Measurements from ENCODE around the gene CLIC2. TPM values are rescaled to one million over a fixed set of nuclear protein-coding genes. Genes with fewer than 3 reads are reported as not detected.

Gene CLIC2
- total RNA-seq, 4 donors from 2014 or later: 3.0 to 7.3 (median 5.2) TPM

DNA sequence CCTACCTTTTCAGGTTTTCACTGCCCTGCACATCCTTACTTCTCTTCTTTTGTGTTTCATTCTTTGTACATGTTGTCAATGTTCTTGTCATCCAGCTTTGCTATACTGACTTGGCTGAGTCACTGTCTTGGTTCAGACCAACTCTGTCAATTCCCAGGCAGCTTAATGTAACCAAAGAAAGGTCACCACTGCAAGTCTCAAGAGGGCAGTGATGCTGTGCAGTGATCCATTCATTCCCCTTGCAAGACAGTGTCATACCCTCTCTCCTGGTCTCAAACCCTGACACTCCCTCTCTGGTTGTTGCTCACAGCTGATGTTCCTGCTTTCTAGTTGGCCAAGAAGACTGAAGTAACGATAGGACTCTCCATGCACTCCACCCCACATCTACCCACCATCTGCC, 87.7 kb downstream of the CLIC2 start:
- Histone ChIP-seq H3K9me3 (no peaks in the 10 kb centered on the region), H3K4me1 (no peaks in the 10 kb centered on the region), H3K27ac (no peak overlapping the region), H3K36me3 (no peaks in the 10 kb centered on the region), H3K27me3 (no peaks in the 10 kb centered on the region), H3K4me3 (no peak overlapping the region)
- TF ChIP-seq, protein P1, sequence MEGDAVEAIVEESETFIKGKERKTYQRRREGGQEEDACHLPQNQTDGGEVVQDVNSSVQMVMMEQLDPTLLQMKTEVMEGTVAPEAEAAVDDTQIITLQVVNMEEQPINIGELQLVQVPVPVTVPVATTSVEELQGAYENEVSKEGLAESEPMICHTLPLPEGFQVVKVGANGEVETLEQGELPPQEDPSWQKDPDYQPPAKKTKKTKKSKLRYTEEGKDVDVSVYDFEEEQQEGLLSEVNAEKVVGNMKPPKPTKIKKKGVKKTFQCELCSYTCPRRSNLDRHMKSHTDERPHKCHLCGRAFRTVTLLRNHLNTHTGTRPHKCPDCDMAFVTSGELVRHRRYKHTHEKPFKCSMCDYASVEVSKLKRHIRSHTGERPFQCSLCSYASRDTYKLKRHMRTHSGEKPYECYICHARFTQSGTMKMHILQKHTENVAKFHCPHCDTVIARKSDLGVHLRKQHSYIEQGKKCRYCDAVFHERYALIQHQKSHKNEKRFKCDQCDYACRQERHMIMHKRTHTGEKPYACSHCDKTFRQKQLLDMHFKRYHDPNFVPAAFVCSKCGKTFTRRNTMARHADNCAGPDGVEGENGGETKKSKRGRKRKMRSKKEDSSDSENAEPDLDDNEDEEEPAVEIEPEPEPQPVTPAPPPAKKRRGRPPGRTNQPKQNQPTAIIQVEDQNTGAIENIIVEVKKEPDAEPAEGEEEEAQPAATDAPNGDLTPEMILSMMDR (IDR thresholded peaks at IDR 0.05): no peak
- TF ChIP-seq POLR2A (IDR thresholded peaks at IDR 0.05): no peak
- intact Hi-C loops (cut with DNase I): no loop called here
- 88 to 90% methylated on average over 1 of the region's 1 CpG for WGBS, 2 donors
- DNase-seq: no peak

DNA sequence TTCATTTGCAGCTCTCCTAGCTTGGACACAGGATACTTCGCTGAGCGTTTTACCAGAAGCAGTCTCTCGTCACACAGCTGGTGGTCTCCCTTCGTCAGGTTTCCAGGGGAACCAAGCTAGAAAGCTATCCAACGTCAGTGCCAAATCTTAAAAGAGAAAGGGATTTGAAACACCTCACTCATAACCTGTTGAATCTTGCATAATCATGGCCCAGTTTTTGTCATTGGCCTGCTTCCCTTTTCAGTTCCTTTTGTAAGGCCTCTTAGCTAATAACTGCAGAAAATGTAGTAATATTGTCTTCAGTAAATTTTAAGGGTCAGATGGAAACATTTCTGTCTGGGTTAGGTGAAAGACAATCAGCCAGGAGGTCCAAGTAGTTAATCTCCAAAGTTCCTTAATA, 92.1 kb downstream of the CLIC2 start:
- no peaks in the 10 kb centered on the region for H3K4me1 ChIP-seq
- no peaks in the 10 kb centered on the region for H3K27me3 ChIP-seq
- TF ChIP-seq POLR2A (IDR thresholded peaks at IDR 0.05): no peak
- TF ChIP-seq, protein P1 (IDR thresholded peaks at IDR 0.05): no peak
- intact Hi-C loops (cut with DNase I): no loop called here
- WGBS, 2 donors: 53% methylated on average over 5 of the region's 5 CpGs; no CpG with 5 or more reads in 1 of the 2 donors
- no peak overlapping the region for H3K27ac ChIP-seq
- no peak for DNase-seq
- H3K9me3 ChIP-seq: no peaks in the 10 kb centered on the region
- peaks cover 0 to 30% (median 0%) of the 10 kb centered on the region in 3 donors for H3K36me3 ChIP-seq
- no peak overlapping the region for H3K4me3 ChIP-seq

- 72 to 88% methylated on average over 4 to 5 of the region's 5 CpGs for WGBS, 2 donors
- Histone ChIP-seq H3K4me1 (no peaks in the 10 kb centered on the region), H3K27ac (no peak overlapping the region), H3K4me3 (no peak overlapping the region), H3K27me3 (no peaks in the 10 kb centered on the region), H3K36me3 (peaks cover 0 to 55% (median 0%) of the 10 kb centered on the region in 3 donors), H3K9me3 (no peaks in the 10 kb centered on the region)
- intact Hi-C loops (cut with DNase I): no loop called here
- DNase-seq: no peak
- TF ChIP-seq, protein P1 (IDR thresholded peaks at IDR 0.05): no peak
- TF ChIP-seq POLR2A (IDR thresholded peaks at IDR 0.05): no peak
Observed at GRCh38 chrX:155237719-155238118, 96.7 kb downstream of the CLIC2 start.

- H3K36me3 ChIP-seq: peaks cover 0 to 60% (median 0%) of the 10 kb centered on the region in 3 donors
- H3K27me3 ChIP-seq: no peaks in the 10 kb centered on the region
- no peak overlapping the region for H3K4me3 ChIP-seq
- no peak for DNase-seq
- no peak overlapping the region for H3K27ac ChIP-seq
- TF ChIP-seq, protein P1 (IDR thresholded peaks at IDR 0.05): no peak
- no peak for TF ChIP-seq POLR2A (IDR thresholded peaks at IDR 0.05)
- no peaks in the 10 kb centered on the region for H3K4me1 ChIP-seq
- H3K9me3 ChIP-seq: no peaks in the 10 kb centered on the region
- intact Hi-C loops (cut with DNase I): no loop called here
Observed at GRCh38 chrX:155235891-155236290, 98.5 kb downstream of the CLIC2 start.

DNA sequence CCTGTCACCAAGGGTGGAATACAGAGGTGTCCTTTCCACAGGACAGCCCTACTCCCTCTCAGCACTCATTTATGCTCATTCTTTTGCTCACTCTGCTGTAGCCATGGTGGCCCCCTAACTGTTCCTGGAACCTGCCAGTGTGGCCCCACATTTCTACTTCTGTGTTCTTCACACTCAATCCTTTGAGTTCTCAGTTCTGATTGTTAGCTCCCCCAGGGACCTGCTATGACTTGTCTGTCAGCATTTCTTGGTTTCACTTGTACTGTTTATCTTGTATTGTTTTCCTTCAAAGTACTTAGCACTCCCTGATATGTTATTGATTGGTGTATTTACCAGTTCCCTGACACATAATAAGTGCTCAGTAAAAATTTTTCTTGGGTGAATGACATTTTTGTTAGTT, 103.3 kb downstream of the CLIC2 start:
- no peak for DNase-seq
- no peak overlapping the region for H3K27ac ChIP-seq
- TF ChIP-seq, protein P1 (IDR thresholded peaks at IDR 0.05): no peak
- TF ChIP-seq POLR2A (IDR thresholded peaks at IDR 0.05): no peak
- H3K27me3 ChIP-seq: no peaks in the 10 kb centered on the region
- intact Hi-C loops (cut with DNase I): no loop called here
- H3K36me3 ChIP-seq: peaks cover 0 to 54% (median 0%) of the 10 kb centered on the region in 3 donors
- H3K4me3 ChIP-seq: no peak overlapping the region
- no peaks in the 10 kb centered on the region for H3K4me1 ChIP-seq
- H3K9me3 ChIP-seq: no peaks in the 10 kb centered on the region

Small RNA genes within 50 kb of the gene (small RNA-seq; reads per million reads assigned to genes)
- gene AC234781.4 (0 reads per million in 4 donors), gene MIR1184-2 (0 reads per million in 4 donors)

Other genes starting within 250 kb of the CLIC2 start
- 10 to 100 TPM; 18.8 to 45.5 (median 32.9) TPM for gene VBP1, start 118.2 kb downstream of the CLIC2 start, total RNA-seq
- under 1 TPM; 0.08 to 0.41 (median 0.28) TPM for gene RAB39B, start 70.1 kb downstream of the CLIC2 start, total RNA-seq
- not detected for gene F8A2, start 47.5 kb upstream of the CLIC2 start, total RNA-seq
- 10 to 100 TPM in 2 of 4 donors, 1 to 10 TPM in 2; 1.2 to 12.7 (median 8.8) TPM for gene F8A3, start 124.0 kb upstream of the CLIC2 start, total RNA-seq

Data from esophagus squamous epithelium (tissue), 5 donors.